Stimulated activated CD4-positive, alpha-beta T cell treated with anti-CD3 and anti-CD28 coated beads, Interleukin-1b, Interleukin-23, amount 100 ng/mL, for 1 hour (primary cell): ENCODE measurements around the gene ARID1B.
"Not testable (repeated sequence)": the region's sequence is repeated elsewhere in the genome, so short reads cannot be mapped to it uniquely, and the experiment has no call there.

Experiments
- DNase-seq, 2 donors: peaks; one replicate each; pipeline ENCODE4 v3.0.0-alpha.2; 2020; ENCODE audit warnings: low read depth in 2 of 2

The ARID1B gene

GRCh38 chr6:156934069-156934460, 156.9 kb downstream of the ARID1B start:
- DNase-seq = no peak

DNA sequence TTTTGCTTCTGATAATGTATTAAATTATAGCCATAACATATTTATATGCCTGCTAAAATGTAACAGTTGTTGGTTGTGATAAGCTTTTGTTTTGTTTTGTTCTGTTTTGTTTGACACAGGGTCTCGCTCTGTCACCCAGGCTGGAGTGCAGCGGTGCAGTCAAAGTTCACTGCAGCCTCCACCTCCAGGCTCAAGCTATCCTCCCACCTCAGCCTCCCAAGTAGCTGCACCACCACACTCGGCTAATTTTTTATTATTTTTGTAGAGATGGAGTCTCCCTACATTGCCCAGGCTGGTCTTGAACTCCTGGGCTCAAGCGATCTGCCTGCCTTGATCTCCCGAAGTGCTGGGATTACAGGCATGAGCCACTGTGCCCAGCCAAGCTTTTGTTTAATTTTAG, 157.8 kb downstream of the ARID1B start:
- no peak for DNase-seq

DNA sequence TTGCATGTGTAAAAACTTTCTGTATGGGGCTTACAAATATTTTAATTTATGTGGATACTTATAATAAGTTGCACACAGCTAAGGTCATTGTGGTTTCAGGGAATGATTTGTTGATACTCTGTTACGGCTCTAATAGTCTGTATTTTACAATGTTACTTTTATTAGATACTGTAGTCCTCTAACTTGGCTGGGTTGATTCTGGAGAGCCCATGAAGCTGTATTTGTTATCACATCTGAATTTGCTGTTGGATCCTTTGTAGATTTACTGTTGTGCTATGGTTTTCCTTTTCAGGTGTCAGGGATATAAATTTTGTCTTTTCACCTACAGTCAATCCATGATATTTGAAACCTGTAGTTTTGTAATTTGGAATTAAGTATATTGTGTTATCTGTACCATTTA, 161.0 kb downstream of the ARID1B start:
- DNase-seq = no peak

DNA sequence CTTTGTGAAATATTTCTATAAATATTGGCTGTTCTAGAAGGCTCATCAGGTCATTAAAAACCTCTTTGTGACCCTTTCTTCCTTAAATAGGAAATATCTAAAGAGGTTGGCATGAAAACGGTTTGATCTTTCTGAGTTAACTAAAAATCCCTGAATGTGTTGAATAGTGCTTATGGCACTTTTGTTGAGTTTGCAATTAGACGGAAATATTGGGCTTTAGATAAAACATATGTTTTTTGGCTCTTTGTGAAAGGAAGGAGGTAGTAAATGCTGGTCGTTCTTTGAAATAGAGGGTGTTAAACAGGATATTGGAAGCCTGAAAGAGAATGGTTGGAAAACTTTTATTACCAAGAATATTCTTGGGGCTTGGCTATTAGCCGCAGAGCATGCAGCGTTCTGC, 163.0 kb downstream of the ARID1B start:
- DNase-seq = no peak

GRCh38 chr6:156942266-156942665, 165.1 kb downstream of the ARID1B start:
- DNase-seq = no peak

GRCh38 chr6:156943166-156943565, 166.0 kb downstream of the ARID1B start:
- no peak for DNase-seq

DNA sequence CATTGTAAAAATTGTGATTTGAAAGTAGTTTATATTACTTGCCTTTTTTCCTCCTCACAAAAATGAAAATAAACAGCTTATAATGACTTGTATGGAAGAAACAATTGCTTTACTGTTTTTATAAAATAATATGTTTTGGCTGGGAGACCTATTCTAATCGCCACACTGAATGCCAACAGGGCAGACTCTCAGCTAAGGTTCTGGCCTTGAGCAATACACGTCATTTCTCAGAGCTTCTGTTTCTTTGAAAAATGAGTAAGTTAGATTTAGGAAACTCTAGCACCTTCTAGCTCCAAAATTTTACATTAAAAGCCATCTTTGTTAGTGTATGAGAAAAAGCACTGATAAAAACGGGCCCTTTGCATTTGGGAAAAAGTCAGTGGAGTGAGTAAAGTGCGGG, 166.6 kb downstream of the ARID1B start:
- no peak for DNase-seq

- DNase-seq = no peak
Observed at GRCh38 chr6:156944412-156944811, 167.2 kb downstream of the ARID1B start.

DNA sequence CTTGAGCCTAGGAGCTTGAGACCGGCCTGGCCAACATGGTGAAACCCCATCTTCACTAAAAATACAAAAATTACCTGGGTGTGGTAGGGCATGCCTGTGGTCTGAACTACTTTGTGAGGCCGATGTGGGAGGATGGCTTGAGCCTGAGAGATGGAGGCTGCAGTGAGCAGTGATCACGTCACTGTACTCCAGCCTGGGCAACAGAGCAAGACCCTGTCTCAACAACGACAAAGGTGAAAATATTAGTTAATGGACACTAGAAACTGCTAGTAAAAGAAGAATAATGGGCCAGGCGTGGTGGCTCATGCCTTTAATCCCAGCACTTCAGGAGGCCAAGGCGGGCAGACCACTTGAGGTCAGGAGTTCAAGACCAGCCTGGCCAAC, 168.6 kb downstream of the ARID1B start:
- DNase-seq = not testable (repeated sequence)

DNA sequence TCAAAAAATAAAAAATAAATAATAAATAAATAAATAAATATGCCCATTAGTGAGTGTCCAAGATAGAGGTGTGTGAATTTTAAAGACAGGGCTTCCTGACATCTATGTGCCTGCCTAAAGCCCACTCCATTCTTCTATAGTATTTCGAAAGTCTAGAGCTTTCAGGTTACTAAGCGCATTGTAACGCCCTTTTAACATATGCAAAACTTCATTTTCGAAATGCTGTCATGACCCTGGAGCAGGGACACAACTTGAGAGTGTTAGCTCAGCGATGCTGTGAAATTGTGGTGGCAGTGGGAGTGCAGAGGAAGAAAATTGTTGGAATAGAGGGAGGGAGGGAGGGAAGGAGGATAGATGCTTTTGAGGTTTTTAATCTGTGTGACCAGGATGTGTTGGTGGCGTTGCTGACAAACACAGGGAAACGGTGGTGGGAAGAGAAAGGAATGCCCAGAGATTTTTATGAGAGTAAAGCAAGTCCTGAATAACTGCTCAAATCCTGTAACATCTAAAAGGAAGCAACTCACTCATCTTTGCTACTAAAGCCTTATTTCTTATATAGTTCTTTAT, 169.3 kb downstream of the ARID1B start:
- DNase-seq = no peak

DNA sequence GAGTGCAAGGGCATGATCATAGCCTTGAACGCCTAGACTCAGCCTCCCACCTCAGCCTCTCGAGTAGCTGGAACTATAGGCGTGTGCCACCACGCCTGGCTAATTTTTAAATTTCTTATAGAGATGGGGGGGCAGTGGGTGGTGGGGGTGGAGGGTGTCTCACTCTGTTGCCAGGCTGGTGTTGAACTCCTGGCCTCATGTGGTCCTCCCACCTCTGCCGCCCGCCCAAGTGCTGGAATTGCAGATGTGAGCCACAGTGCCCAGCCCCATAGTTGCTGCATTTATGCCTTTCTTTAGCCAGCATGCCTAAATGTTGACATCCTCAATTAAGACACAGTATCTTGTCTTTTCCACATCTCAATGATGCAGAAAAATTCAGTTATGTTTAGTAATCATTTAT, 171.1 kb downstream of the ARID1B start:
- DNase-seq = no peak

DNA sequence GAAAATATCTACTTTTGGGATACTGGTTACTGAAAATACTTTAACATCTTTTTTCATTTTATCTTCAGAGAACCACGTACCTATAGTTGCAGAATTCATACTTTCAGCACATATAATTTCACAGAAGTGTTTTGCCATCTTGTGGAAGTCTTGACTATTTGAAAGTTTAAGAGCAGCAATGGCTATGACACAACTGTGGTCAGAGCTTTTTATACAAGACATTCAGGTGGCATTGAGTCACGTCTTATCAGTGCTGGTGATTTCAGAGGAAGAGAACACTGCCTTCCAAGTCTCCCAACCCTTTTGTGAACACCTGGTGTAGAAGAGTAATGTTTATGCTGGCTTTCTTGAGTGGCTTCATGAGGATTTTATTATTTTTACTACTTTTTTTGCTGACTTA, 171.6 kb downstream of the ARID1B start:
- no peak for DNase-seq

- no peak for DNase-seq
Observed at GRCh38 chr6:156949376-156949775, 172.2 kb downstream of the ARID1B start.

DNA sequence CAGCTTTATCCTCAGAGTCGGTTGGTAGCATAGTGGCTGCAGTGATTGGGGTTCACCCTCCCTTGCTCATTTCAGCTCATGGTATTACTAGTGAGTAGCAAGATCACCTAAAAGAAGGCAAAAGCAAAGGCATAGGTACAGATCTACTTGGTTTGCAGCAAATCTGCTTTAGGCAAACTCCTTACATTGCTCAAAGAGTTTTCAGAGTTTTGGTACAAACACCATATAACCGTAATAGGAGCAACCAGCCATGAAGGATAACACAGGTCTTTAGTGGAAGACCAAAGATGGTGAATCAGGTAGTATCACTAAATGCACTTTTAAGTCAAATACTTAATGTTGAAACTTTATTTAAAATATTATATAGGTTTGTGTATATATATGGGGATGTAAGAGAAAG, 172.9 kb downstream of the ARID1B start:
- DNase-seq = no peak

DNA sequence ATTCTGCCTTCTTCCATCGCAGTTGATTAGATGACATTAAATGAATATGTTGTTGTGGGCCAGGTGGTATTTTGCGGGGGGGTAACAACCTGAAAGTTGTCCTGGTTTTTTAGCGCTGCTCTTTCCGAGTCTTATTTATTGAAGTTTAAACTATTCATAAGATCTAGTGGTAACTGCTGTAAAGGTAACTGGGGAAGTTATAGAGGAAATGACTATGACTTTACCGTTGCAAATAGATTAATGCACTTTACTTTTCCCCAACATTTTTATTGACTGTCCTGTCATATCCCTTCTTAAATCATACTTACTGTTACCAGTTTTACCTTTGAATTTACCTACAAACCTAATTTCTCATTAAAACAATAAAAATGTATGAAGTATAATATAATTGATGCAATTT, 173.4 kb downstream of the ARID1B start:
- DNase-seq = no peak

GRCh38 chr6:156952401-156952800, 175.2 kb downstream of the ARID1B start:
- DNase-seq = no peak

GRCh38 chr6:156953127-156953478, 175.9 kb downstream of the ARID1B start:
- DNase-seq = no peak

GRCh38 chr6:156953479-156954146, 176.4 kb downstream of the ARID1B start:
- DNase-seq = peak in 1 of 2 donors; percentile 7

GRCh38 chr6:156954191-156954590, 177.0 kb downstream of the ARID1B start:
- no peak for DNase-seq

DNA sequence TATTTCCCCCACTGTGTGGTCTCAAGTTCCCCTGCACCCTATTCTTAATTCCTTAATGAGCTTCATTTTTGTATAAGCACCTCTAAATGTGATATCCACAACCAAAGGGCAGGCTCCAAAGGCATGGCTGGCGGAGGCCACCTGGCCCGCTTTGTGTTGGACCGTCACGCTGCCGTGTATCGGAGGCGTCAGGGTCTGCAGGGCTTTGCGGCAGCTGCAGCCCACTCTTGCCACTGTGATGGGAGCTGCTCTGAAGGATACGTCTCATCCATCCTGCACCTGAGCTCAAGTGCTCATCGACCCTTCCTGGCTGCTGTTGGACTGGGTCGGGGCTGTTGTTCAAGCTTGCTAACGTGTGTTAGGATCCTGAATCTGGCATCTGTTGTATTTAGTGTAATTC, 177.6 kb downstream of the ARID1B start:
- no peak for DNase-seq

DNA sequence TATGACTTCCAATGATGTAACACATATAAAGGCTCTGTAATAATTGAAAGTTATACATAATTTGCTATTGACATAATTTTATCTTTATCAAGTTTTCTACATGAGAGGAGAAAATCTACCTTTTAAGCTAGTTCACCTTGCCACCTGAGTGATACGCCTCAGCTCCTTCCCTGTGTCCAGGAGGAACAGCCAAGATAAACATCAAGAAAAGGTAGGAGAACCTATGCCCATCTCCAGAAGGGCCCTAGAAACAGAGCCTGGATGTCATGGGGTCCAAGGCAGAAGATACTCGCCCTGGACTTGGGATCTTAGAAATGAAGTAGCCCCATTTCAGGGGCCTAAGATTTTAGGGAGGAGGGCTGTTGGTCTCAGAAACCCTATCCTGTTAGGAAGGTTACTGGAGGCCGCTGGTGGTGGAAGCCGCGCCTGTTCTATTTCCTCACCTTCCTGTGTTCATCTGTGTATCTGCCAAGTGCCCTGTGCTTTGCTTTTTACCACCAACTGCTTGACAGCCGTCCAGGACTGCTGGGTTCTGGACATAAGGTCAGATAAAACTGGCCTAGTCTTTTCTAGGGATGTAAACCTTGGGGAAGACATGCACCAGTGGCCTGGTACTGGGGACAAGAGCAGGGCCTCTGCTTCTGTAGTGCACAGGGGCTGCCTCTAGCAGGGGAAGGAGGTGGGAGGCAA, 178.5 kb downstream of the ARID1B start:
- DNase-seq = no peak

DNA sequence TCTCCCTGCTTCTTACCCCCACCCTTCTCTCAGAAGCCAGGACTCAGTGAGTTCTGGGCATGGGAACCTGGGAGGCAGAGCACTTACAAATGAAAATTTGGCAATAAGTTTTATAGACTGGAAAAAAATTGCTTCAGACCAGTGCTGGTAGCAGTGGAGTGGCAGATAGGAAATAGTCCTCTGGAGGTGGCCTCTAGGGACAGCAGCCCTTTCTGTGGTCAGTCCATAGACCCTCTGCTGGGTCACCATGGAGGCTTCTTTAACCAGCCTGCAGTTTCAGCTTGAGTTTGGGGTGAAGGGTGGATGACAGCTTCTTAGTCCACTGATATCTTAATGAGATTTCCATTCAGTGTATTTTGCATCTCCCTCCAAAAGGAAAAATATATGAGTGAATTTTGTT, 179.1 kb downstream of the ARID1B start:
- no peak for DNase-seq

DNA sequence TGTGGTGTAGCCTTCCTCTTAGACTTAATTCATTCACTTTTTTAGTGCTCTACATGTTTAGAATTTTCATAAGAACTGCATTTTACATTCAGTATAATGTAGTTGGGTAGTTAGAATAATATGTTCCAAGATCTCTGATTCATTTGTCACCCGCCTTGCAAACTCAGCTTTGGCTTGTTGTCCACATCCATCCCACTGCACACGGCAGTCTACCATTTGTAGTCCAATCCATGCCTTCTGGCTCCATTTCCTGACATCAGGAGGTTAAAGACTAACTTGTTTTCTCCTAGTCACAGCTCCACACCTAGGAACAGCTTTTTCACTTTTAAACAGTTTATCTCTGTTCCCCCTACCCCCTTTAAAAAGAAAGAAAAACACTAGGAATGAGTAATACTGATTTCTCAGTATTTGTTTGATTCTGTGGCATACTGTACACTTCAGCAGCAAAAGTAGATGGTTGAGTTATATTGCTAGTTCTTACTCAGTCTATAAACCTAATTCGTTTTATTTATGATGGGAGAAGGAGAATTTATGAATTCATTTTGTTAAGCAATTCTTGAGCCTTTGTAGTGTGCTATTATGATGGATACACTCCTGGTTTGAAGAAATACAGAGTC, 180.9 kb downstream of the ARID1B start:
- DNase-seq = no peak
